Ramos (cell line): ENCODE measurements around the gene DIP2C.
"Not testable (repeated sequence)": the region's sequence is repeated elsewhere in the genome, so short reads cannot be mapped to it uniquely, and the experiment has no call there.

ENCODE experiments used
- in situ Hi-C: fragments of 300-500 bp; cut with MboI; formaldehyde crosslinking; loops from one replicate; pipeline ENCODE4 v1.14.3; 2022; ENCODE audit warnings: low sequenced_read_pairs; ENCODE audit not compliant: unreplicated experiment

The DIP2C gene

GRCh38 chr10:632155-632806 lies 57.2 kb downstream of the DIP2C start:
- in situ Hi-C loops: not testable (repeated sequence)

- in situ Hi-C loops: no loop called here
Observed at GRCh38 chr10:631266-631665, 58.2 kb downstream of the DIP2C start.

DNA sequence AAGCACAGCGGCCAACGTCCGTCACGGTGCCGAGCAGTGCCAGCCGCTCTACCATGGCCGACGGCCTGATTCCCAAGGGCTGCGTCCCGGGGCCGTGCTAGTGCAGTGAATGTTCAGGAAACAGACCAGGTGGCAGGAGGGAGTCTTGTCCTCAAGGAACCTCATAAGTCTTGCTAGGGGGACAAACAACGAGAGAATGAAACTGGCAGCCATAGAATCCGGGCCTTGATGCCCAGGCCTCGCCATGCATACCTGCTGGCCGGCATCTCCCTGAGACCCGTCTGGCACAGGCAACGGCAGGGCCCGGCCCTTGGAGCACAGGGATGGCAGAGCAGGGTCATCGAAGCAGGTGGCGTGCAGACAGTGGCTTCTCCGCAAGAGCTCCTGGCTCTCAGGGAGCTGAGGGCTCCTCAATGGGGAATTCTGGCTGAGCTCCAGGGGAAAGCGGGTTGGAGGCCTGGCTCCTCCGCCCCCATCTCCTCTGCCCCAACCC lies 58.8 kb downstream of the DIP2C start:
- in situ Hi-C loops: no loop called here

GRCh38 chr10:629186-629998 lies 60.1 kb downstream of the DIP2C start:
- in situ Hi-C loops: no loop called here

DNA sequence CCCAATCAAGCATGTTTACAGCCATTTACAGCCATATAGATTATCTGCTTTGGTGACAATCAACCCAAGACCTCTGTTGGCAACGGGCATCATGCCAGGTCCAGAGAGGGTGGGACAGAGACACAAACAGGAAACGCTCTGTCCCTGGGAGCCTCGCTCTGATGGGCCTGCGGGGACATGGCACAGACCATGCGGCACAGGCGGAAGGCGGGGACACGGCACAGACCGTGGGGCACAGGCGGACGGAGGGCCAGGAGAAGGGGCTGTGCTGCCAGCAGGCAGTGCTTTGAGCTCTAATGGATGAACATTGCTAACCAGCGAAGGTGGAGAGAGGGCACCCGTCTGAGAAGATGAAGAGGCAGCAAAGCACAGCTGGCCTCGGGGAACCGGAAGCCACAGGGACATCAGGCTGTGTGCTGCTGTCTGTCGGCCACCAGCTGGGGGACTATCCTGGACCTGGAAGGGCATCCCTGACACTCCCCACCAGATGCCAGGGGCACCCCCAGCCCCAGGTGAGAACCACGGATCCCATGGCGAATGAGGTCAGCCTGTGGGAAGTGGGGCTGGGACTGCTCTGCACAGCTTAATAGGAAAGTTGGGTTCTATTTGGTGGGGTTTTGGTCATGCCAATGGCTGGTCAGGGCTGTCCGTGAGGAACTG lies 61.0 kb downstream of the DIP2C start:
- in situ Hi-C loops: no loop called here

GRCh38 chr10:627032-627992 lies 62.2 kb downstream of the DIP2C start:
- in situ Hi-C loops: no loop called here

GRCh38 chr10:625751-626711 lies 63.4 kb downstream of the DIP2C start:
- in situ Hi-C loops: no loop called here

DNA sequence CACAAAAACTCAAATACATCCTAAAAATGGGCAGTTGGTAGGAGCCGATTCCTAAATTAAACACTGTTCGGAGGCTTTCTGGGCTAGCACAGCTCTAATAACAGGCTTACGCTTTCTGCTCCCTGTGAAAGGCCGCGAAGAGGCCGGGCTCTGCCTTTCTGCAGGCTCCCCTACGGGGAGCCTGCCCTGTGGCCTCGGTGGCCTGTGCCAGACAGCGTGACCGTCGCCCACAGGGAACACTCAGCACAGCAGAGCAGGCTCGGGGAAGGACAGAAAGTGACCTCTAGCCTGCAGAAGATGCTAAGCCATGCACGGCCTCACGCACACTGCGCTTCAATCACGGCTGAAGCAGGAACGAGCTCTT lies 64.2 kb downstream of the DIP2C start:
- in situ Hi-C loops: no loop called here

DNA sequence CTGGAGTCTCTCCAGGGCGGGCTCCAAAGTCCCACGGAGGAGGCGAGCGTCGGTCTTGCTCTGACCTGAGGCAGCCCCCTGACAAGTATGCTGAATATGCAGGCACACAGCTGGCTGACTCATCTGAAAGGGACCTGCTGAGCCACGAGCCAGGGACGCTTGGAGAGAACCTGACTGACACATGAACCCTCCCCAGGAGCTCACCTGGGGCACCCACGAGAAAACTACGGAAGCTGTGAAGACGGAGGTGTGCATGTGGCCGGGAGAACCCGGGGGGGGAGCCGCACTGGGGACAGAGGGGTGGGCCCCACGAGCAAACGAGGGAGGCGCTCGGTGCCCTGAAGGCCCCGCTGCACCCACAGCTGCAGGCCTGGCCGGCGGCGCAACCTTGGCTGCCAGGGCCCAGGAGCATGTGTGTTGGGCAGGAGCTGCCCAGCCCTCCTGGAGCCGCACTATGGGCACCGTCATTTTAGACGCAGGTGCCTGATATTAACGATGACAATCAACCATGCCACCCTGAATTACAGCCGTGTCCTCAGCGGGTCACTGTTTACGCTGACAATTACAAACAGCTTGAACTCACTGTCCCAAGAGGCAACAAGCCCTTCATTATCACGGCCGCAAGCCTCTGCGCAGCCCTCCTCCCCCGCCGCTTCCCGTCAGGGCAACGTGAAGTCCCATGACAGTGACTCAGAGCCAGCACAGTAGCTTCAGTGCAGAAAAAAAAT lies 64.7 kb downstream of the DIP2C start:
- in situ Hi-C loops: no loop called here

DNA sequence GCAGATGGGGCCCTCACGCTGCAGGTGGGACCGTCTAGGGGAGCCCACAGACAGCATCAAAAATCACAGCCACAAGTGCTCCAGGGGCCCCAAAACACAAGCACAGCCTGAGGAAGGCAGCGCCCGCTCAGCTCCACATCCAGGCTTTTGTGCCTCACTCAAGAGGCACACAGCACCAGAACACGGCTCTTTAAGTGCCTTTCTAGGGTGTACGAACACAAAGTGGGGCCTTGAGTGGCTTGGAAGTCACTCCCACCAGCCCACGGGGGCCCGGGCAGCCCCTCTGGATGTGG lies 65.2 kb downstream of the DIP2C start:
- in situ Hi-C loops: no loop called here

DNA sequence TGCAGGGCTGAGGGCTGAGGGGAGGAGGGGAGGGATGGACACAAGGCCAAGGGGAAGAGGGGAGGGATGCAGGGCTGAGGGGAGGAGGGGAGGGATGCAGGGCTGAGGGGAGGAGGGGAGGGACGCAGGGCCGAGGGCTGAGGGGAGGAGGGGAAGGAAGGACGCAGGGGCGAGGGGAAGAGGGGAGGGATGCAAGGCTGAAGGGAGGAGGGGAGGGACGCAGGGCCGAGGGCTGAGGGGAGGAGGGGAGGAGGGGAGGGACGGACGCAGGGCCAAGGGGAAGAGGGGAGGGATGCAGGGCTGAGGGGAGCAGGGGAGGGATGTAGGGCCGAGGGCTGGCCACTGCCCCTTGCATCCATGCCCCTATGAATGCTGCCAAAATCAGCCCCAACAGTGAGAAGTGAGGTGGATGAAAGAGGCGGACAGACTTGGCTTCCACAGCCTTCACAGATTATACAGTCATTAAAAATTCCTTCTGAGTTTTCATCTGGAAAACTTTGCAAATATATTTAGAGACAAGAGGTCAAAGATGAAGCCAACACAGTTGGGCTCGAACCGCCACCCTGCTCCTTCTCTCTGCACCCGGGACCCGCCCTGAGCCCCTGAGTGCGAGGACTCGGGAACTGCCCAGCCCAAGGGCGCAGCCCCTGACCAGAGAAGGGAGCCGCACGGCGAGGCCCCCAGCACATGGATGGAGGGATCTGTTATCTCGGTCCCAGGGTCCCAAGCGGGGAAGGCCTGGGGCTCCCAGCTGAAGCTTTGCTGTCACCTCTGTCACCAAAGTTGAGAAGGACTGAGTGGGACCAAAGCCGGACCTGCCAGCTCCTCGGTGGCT lies 65.8 kb downstream of the DIP2C start:
- in situ Hi-C loops: no loop called here

GRCh38 chr10:623014-623413 lies 66.5 kb downstream of the DIP2C start:
- in situ Hi-C loops: no loop called here

DNA sequence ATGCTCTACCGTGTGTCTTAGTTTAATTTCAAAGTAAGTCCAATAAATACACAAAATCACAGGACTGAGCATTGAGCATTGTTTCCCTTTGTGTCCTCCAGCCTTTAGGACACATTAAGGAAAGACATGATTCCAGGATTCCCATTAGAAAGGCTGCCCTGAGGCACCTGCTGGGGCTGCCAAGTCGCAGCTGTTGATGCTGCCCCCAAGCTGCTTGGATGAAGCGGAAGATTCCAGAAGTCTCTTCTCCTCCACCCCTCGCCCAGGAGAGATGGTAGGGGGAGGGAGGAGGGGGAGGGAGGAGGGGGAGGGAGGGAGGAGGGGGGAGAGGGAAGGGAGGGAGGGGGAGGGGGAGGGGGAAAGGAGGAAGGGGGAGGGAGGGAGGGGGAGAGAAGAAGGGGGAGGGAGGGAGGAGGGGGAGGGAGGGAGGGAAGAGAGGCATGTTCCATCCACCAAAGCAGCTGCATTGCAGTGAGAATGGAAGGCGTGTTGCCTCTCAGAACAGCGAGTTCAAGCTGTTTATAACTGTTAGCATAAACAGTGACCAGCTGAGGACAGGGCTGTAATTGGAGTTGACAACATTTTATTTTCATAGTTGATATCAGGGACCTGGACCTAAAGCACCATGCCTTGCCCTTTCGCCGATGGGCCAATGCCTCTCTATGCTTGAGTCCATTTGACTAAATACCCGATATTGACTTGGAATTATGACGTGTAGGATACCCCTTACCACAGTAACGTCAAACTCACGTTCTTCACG lies 67.3 kb downstream of the DIP2C start:
- in situ Hi-C loops: no loop called here

DNA sequence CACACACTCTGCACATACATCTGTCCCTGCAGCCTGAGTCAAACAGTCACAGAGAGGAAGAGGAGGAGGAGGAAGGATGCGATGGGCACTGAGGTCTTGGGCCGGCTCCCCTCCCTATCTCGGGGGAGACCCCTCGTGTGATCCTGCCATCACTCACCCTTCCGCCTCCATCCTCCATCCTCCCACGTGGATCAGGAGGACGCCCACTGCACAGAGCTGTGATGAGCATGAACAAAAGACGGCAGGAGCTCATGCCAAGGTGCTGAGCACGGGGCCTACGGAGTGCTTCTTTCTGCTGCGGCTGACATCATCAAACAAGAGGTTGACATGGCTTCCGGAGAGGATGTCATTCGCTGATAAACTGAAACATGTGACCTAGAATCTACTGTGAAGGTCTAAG lies 68.0 kb downstream of the DIP2C start:
- in situ Hi-C loops: no loop called here

GRCh38 chr10:620971-621370 lies 68.5 kb downstream of the DIP2C start:
- in situ Hi-C loops: no loop called here

DNA sequence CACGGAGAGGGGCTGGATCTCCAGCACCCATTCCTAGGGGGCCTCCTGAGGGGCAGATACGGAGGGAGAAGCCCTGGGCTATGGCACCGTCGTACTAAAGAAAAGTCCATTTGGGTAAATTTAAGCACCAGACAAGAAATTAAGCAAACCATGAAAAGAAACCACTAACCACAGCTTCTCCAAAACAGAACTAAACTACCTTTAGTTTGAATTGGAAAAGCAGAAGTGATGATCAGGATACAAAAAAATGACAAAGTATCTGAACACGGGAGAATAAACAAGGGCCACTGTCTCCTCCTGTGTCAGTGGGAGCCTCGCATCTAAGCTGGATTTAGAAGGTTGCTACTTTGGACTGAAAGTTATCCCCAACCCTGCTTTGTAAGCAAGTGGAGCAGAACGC lies 69.1 kb downstream of the DIP2C start:
- in situ Hi-C loops: no loop called here

GRCh38 chr10:619710-620109 lies 69.8 kb downstream of the DIP2C start:
- in situ Hi-C loops: no loop called here
